H1 (cell line): ENCODE data around the gene NME9. TPM values are rescaled to one million over a fixed set of nuclear protein-coding genes. Genes with fewer than 3 reads are reported as not detected.

Experiments used
- CTCF ChIA-PET: fragments of 300-600 bp; sonication (Branson Sonifier 250); formaldehyde crosslinking; loops from one replicate; lab custom pipeline; 2021; ENCODE audit not compliant: partially characterized antibody; lab: Charles Lee
- POLR2A ChIA-PET: fragments of 300-600 bp; sonication (Branson Sonifier 250); formaldehyde crosslinking; loops from one replicate; lab custom pipeline; 2021; ENCODE audit warnings: inconsistent platforms; ENCODE audit not compliant: partially characterized antibody; lab: Charles Lee
- DNase-seq, 2 experiments: peaks; one replicate each; pipeline versions ENCODE4 v3.0.0 to v3.0.0-alpha.2; 2010 to 2022; ENCODE audit warnings: low spot score in 2 of 2, low read depth in 1 of 2, mixed read lengths in 1 of 2
- FAIRE-seq: peaks from 2 replicates; lab custom pipeline; 2011; peaks lifted over from hg19 to GRCh38; lab: Jason Lieb, UNC
- H2AFZ ChIP-seq: 2 replicates; pipeline ENCODE4 v1.8.1; 2012; ENCODE audit warnings: low read length, inconsistent platforms
- H2AK5ac ChIP-seq: 2 replicates; pipeline ENCODE4 v1.6.1; 2013; ENCODE audit warnings: low read depth, low read length
- H2BK120ac ChIP-seq: replicated peaks from 2 replicates; pipeline ENCODE3; 2013; ENCODE audit warnings: low read depth, low read length, inconsistent platforms
- H2BK12ac ChIP-seq: 2 replicates; pipeline ENCODE4 v1.6.1; 2013; ENCODE audit warnings: low read depth, low read length
- H2BK15ac ChIP-seq: 2 replicates; pipeline ENCODE4 v1.6.1; 2013; ENCODE audit warnings: low read length
- H2BK20ac ChIP-seq: 2 replicates; pipeline ENCODE4 v1.6.1; 2013; ENCODE audit warnings: low read length
- H2BK5ac ChIP-seq: 2 replicates; pipeline ENCODE4 v1.6.1; 2013; ENCODE audit warnings: low read depth, low read length
- H3K14ac ChIP-seq: 2 replicates; pipeline ENCODE4 v1.6.1; 2013; ENCODE audit warnings: inconsistent platforms; ENCODE audit not compliant: insufficient read length
- H3K18ac ChIP-seq: 2 replicates; pipeline ENCODE4 v1.6.1; 2013; ENCODE audit warnings: low read length; ENCODE audit errors: extremely low read depth
- H3K23ac ChIP-seq: 2 replicates; pipeline ENCODE4 v1.6.1; 2013; ENCODE audit warnings: inconsistent platforms; ENCODE audit not compliant: insufficient read length
- H3K23me2 ChIP-seq: 2 replicates; pipeline ENCODE4 v1.6.1; 2013; ENCODE audit warnings: low read depth, low read length
- H3K27ac ChIP-seq: 2 replicates; pipeline ENCODE4 v1.6.1; 2011; ENCODE audit warnings: low read depth, low read length, inconsistent platforms
- H3K27me3 ChIP-seq, 4 experiments: replicated peaks in 1 of 4; 1 replicate in 1 of 4; 2 replicates in 3 of 4; pipeline versions ENCODE4 v1.6.1 to v1.8.1; 2011 to 2013; ENCODE audit warnings: low read length in 3 of 4, mild to moderate bottlenecking in 3 of 4, inconsistent platforms in 2 of 4, mixed read lengths in 2 of 4, moderate library complexity in 1 of 4; ENCODE audit not compliant: control insufficient read depth in 3 of 4, insufficient read depth in 3 of 4; ENCODE audit errors: extremely low read depth in 1 of 4
- H3K36me3 ChIP-seq, 4 experiments: 2 replicates each; pipeline versions ENCODE4 v1.6.1 to v1.8.1; 2011 to 2013; ENCODE audit warnings: mild to moderate bottlenecking in 4 of 4, low read length in 3 of 4, moderate library complexity in 2 of 4, control low read depth in 1 of 4, inconsistent platforms in 1 of 4; ENCODE audit not compliant: insufficient read depth in 4 of 4, control insufficient read depth in 2 of 4
- H3K4ac ChIP-seq: replicated peaks from 2 replicates; pipeline ENCODE3; 2013; ENCODE audit warnings: low read length, low read depth, mixed read lengths, inconsistent platforms; ENCODE audit not compliant: insufficient read length
- H3K4me1 ChIP-seq, 4 experiments: replicated peaks in 1 of 4; 1 replicate in 1 of 4; 2 replicates in 3 of 4; pipeline versions ENCODE4 v1.6.1 to v1.8.1; 2011 to 2013; ENCODE audit warnings: low read length in 3 of 4, inconsistent platforms in 2 of 4, mixed read lengths in 1 of 4; ENCODE audit not compliant: insufficient read depth in 4 of 4, control insufficient read depth in 3 of 4
- H3K4me2 ChIP-seq, 2 experiments: 2 replicates each; pipeline versions ENCODE4 v1.6.1 to v1.8.1; 2011 to 2013; ENCODE audit warnings: low read depth in 2 of 2, low read length in 2 of 2, control low read depth in 1 of 2, inconsistent platforms in 1 of 2, mild to moderate bottlenecking in 1 of 2; ENCODE audit not compliant: insufficient read depth in 1 of 2
- H3K4me3 ChIP-seq, 4 experiments: fragments of 200-600, 300-600 bp in 1 of 4; sonication (generic), shearing (Covaris generic), sonication (Bioruptor Twin) in 1 of 4; 2 replicates each; pipeline versions ENCODE4 v1.5.1 to v1.8.1; 2011 to 2016; ENCODE audit warnings: low read length in 4 of 4, low read depth in 3 of 4, control low read depth in 2 of 4, inconsistent platforms in 2 of 4, mild to moderate bottlenecking in 2 of 4, mixed read lengths in 1 of 4, moderate library complexity in 1 of 4; ENCODE audit not compliant: insufficient read depth in 2 of 4; ENCODE audit errors: extremely low read depth in 1 of 4
- H3K56ac ChIP-seq: replicated peaks from 2 replicates; pipeline ENCODE3; 2013; ENCODE audit warnings: low read depth, mild to moderate bottlenecking, mixed read lengths, low read length, inconsistent platforms; ENCODE audit not compliant: insufficient read length
- H3K79me1 ChIP-seq: 2 replicates; pipeline ENCODE4 v1.6.1; 2013; ENCODE audit warnings: low read depth, low read length, control low read depth
- H3K79me2 ChIP-seq, 2 experiments: 2 replicates each; pipeline versions ENCODE4 v1.6.1 to v1.8.1; 2012 to 2013; ENCODE audit warnings: low read length in 2 of 2, mild to moderate bottlenecking in 2 of 2, inconsistent platforms in 1 of 2; ENCODE audit not compliant: insufficient read depth in 2 of 2, control insufficient read depth in 1 of 2
- H3K9ac ChIP-seq, 4 experiments: replicated peaks in 1 of 4; 1 replicate in 1 of 4; 2 replicates in 3 of 4; pipeline versions ENCODE4 v1.6.1 to v1.8.1; 2011 to 2013; ENCODE audit warnings: low read depth in 3 of 4, low read length in 3 of 4, control low read depth in 2 of 4, mild to moderate bottlenecking in 2 of 4, moderate library complexity in 2 of 4, inconsistent platforms in 1 of 4; ENCODE audit errors: extremely low read depth in 1 of 4
- H3K9me3 ChIP-seq, 2 experiments: 2 replicates each; pipeline versions ENCODE4 v1.6.1 to v1.8.1; 2012 to 2013; ENCODE audit warnings: mild to moderate bottlenecking in 2 of 2, moderate library complexity in 2 of 2, control low read depth in 1 of 2, inconsistent platforms in 1 of 2, low read depth in 1 of 2, low read length in 1 of 2, mixed read lengths in 1 of 2; ENCODE audit not compliant: insufficient read depth in 2 of 2
- H4K20me1 ChIP-seq, 2 experiments: replicated peaks in 1 of 2; 2 replicates each; pipeline versions ENCODE3 to v1.8.1; 2011 to 2013; ENCODE audit warnings: inconsistent platforms in 2 of 2, low read length in 2 of 2, mild to moderate bottlenecking in 1 of 2; ENCODE audit not compliant: insufficient read depth in 2 of 2, control insufficient read depth in 1 of 2
- H4K5ac ChIP-seq: 2 replicates; pipeline ENCODE4 v1.6.1; 2013; ENCODE audit warnings: low read length, low read depth, mixed read lengths, inconsistent platforms; ENCODE audit not compliant: insufficient read length
- H4K8ac ChIP-seq: 2 replicates; pipeline ENCODE4 v1.8.0; 2013; ENCODE audit warnings: mild to moderate bottlenecking, moderate library complexity, low read length, inconsistent platforms; ENCODE audit not compliant: insufficient read depth; ENCODE audit errors: extremely low read depth
- H4K91ac ChIP-seq: replicated peaks from 2 replicates; pipeline ENCODE3; 2013; ENCODE audit warnings: low read length, mixed read lengths, inconsistent platforms; ENCODE audit not compliant: insufficient read length
- CBX8 ChIP-seq: fragments of 300-800, 300-1000 bp; sonication (generic); IDR thresholded peaks from 2 replicates; pipeline ENCODE4 v1.7.1; 2016; ENCODE audit warnings: low read depth, low read length, borderline replicate concordance
- EGR1 ChIP-seq: IDR thresholded peaks from 2 replicates; pipeline ENCODE4 v1.6.1; 2011; ENCODE audit warnings: low read depth, low read length, borderline replicate concordance
- GABPA ChIP-seq: IDR thresholded peaks from 2 replicates; pipeline ENCODE4 v1.6.1; 2011; ENCODE audit warnings: mild to moderate bottlenecking, low read length, moderate library complexity, borderline replicate concordance; ENCODE audit not compliant: insufficient read depth
- GTF2F1 ChIP-seq: IDR thresholded peaks from 2 replicates; pipeline ENCODE4 v1.6.1; 2012; ENCODE audit warnings: low read depth, low read length, improper control_type of control experiment, borderline replicate concordance
- JUN ChIP-seq: IDR thresholded peaks from 2 replicates; pipeline ENCODE4 v1.6.1; 2011; ENCODE audit warnings: low read depth, mild to moderate bottlenecking, improper control_type of control experiment, low read length
- KDM5A ChIP-seq: fragments of 200-600 bp; IDR thresholded peaks from 2 replicates; pipeline ENCODE4 v1.7.1; 2012; ENCODE audit warnings: mild to moderate bottlenecking, low read length, inconsistent platforms, mixed read lengths
- MAFK ChIP-seq: IDR thresholded peaks from 2 replicates; pipeline ENCODE4 v1.6.1; 2012; ENCODE audit warnings: low read depth, mild to moderate bottlenecking, improper control_type of control experiment, low read length
- POLR2AphosphoS5 ChIP-seq: IDR thresholded peaks from 2 replicates; pipeline ENCODE4 v1.6.1; 2011; ENCODE audit warnings: low read depth, low read length
- RFX5 ChIP-seq: IDR thresholded peaks from 2 replicates; pipeline ENCODE4 v1.6.1; 2011; ENCODE audit warnings: low read depth, low read length, improper control_type of control experiment, borderline replicate concordance
- SUZ12 ChIP-seq: fragments of 200-600 bp; sonication (generic); IDR thresholded peaks from 2 replicates; pipeline ENCODE4 v1.6.1; 2012; ENCODE audit warnings: mild to moderate bottlenecking, inconsistent platforms, low read length, moderate library complexity, mixed read lengths
- TAF1 ChIP-seq: IDR thresholded peaks from 2 replicates; pipeline ENCODE4 v1.6.1; 2011; ENCODE audit warnings: mild to moderate bottlenecking, low read depth, low read length
- ZNF274 ChIP-seq: IDR thresholded peaks from 2 replicates; pipeline ENCODE4 v1.7.0; 2012; ENCODE audit warnings: low read length, borderline replicate concordance; ENCODE audit errors: extremely low read depth
- WGBS, 2 experiments: shearing (Covaris generic) in 1 of 2; methylation state at CpG; one replicate each; pipeline versions ENCODE4 v1.1.6 to v1.1.7; 2013 to 2015; ENCODE audit warnings: low lambda C conversion rate in 2 of 2, mixed read lengths in 2 of 2, inconsistent platforms in 1 of 2, low coverage in 1 of 2, missing lambda C conversion rate in 1 of 2; ENCODE audit not compliant: insufficient replicate concordance in 2 of 2, insufficient coverage in 1 of 2, insufficient read length in 1 of 2; ENCODE audit errors: extremely low coverage in 1 of 2, missing lambda C conversion rate in 1 of 2; 5-methylcytosine and 5-hydroxymethylcytosine counted together
- polyA plus RNA-seq, 7 experiments: library from polyadenylated mRNA; depleted of rRNA in 3 of 7; stranded (reverse) in 5 of 7; unstranded in 2 of 7; fragments of >200 nt in 5 of 7; fragments of 200-250 nt in 2 of 7; gene quantifications; 1 replicate in 5 of 7; 2 replicates in 1 of 7; 4 replicates in 1 of 7; pipeline versions ENCODE4 v1.2.1 to v1.2.3, GENCODE V29; 2011 to 2013; ENCODE audit warnings: missing spikeins in 2 of 7, mixed read lengths in 2 of 7
- total RNA-seq: library from RNA; stranded (reverse); fragmentation: NEBNext Ultra II Directional; extraction: Animal tissue kit (Norgen Biotek cat#: 25700); gene quantifications from 2 replicates; pipeline ENCODE4 v1.2.1, GENCODE V29; 2021

NME9 gene
- total and polyA plus RNA-seq, 2 of the 8 experiments (the other 6 are each of a cell fraction or from before 2014, with no cell fraction given), result 0.11 TPM; not detected in 1

DNA sequence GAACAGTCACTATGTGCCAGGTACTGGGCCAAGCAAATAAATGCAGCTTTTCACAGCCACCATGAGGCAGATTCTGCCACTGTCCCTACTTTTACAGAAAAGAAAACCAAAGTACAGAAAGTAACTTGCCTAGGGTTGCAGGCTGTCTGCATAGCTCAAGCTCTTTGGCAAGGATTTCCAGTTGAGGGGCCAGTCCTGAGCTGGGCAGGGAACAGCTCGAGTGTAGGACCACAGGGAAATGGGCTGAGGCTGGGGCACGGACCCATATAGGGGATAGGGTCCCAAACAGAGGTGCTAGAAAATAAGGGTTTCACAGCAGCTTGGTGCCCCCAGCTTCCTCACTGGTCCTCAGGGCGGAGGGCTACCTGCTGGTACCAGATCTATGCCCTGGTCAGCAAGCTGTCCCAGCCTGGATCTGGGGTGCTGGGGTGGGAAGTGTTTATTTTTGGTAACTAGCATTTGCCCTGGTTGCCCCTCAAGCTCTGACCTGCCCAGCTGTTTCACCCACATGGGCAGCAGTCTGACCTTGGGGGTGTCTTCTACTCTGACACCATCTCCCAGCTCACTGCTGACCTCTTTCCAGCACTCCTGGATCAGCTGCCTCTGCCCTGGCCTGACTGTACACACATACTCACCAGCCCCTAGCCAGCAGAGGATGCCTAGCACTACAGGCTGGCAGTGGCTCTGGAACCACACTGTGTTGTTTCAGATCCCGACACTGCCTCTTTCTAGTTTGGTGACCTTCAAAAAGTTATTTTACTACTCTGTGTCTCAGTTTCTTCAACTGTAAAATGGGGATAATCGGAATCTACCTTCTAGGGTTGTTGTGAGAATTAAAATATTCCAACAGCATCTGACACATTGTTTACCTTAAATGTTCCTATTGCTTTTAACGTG lies 35.0 kb upstream of the NME9 start:
- Histone ChIP-seq H2BK5ac (no peak overlapping the region), H3K9ac (no peak overlapping the region), H3K56ac (no peak overlapping the region), H4K8ac (peak overlapping the region; percentile 58; the same call in 1 of the 2 replicates), H3K27me3 (no peaks in the 10 kb centered on the region; a peak in 1 of 7 replicates), H3K4ac (no peak overlapping the region), H3K9me3 (no peaks in the 10 kb centered on the region), H3K23ac (no peak overlapping the region), H2AFZ (no peak overlapping the region), H3K27ac (no peak overlapping the region), H2AK5ac (no peak overlapping the region), H2BK12ac (no peak overlapping the region), H3K14ac (no peak overlapping the region), H2BK15ac (no peak overlapping the region), H3K36me3 (no peaks in the 10 kb centered on the region), H3K4me1 (no peaks in the 10 kb centered on the region; a peak in 1 of 7 replicates), H4K91ac (no peak overlapping the region), H3K79me1 (peaks cover 2% of the 10 kb centered on the region; the same call in 1 of the 2 replicates), H3K18ac (no peak overlapping the region), H2BK20ac (no peak overlapping the region), H3K4me2 (no peak overlapping the region), H4K5ac (no peak overlapping the region), H2BK120ac (no peak overlapping the region), H3K23me2 (no peaks in the 10 kb centered on the region), H4K20me1 (peaks cover 0 to 2% of the 10 kb centered on the region in 2 experiments), H3K4me3 (no peak overlapping the region), H3K79me2 (no peaks in the 10 kb centered on the region)
- WGBS, 2 experiments, result 85% methylated on average over 6 of the region's 6 CpGs; no CpG with 5 or more reads in 1 of the 2 experiments
- CTCF ChIA-PET, result interaction anchor here (0.7 to 1.5 kb wide), 7 partner anchors 13 to 62 kb away, joined by 3 to 6 read pairs (median 4); no protein-coding TSS in a partner anchor
- no peak for FAIRE-seq
- POLR2A ChIA-PET, result interaction anchor here (1.2 kb wide), 1 partner anchor 15 kb away, joined by 5 read pairs; the partner anchor contains the start of gene MRAS
- no peak for DNase-seq
- no peak for TF ChIP-seq CBX8
- no peak for TF ChIP-seq EGR1
- no peak for TF ChIP-seq JUN
- no peak for TF ChIP-seq GABPA
- no peak for TF ChIP-seq SUZ12
- TF ChIP-seq ZNF274, result no peak
- no peak for TF ChIP-seq POLR2AphosphoS5
- TF ChIP-seq GTF2F1, result no peak
- TF ChIP-seq MAFK, result no peak
- no peak for TF ChIP-seq TAF1
- no peak for TF ChIP-seq RFX5
- TF ChIP-seq KDM5A, result no peak
